HG02798 (cell line): ENCODE results near the gene CACNA1A.

Source experiments
- ATAC-seq: cut with Tn5 transposase; IDR thresholded peaks from one replicate; pipeline ENCODE4 v1.9.1; 2021; ENCODE audit warnings: mild to moderate bottlenecking; ENCODE audit not compliant: unreplicated experiment, poor library complexity

CACNA1A gene

GRCh38 chr19:13319526-13319925 is 186.8 kb downstream of the CACNA1A start:
- no peak for ATAC-seq

GRCh38 chr19:13318190-13318589 is 188.1 kb downstream of the CACNA1A start:
- ATAC-seq: no peak

DNA sequence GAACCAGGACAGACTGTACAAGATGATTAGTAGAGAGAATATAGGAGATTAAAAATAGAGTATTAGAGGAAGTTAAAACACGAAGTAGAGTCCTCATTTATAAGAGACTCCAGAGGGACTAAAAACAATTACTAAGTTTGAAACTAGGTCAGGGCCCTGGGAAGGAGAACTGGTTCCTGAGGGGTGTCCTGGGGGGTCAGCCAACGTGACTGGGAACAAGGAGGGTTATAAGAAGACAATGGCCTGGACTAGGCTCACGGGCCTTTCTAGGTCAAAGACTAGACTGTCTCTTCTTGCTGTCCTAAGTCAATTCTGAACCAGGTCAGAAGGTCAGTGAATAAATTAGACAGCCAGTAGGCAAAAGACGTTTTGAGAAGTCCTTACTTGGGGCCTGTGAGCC is 190.8 kb downstream of the CACNA1A start:
- ATAC-seq: no peak

DNA sequence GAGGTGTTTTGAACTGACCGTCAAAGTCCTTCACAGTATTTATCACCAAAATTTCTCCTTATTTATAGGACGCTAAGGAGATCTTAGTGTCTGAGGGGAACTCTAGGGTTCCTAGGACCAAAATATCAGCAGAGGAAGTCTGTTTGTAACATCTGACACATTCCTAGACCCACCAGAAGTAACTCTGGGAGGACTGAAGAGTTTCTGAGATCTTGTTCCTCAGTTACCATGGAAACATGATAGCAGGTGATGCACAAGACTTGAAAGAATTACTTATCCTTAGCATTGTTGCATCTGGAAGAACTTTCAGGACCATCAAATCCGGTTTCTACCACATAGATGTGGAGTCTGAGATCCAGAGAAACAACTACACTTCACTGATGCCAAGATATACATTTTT is 191.5 kb downstream of the CACNA1A start:
- ATAC-seq: no peak

- no peak for ATAC-seq
Measured at GRCh38 chr19:13313875-13314274, 192.4 kb downstream of the CACNA1A start.

DNA sequence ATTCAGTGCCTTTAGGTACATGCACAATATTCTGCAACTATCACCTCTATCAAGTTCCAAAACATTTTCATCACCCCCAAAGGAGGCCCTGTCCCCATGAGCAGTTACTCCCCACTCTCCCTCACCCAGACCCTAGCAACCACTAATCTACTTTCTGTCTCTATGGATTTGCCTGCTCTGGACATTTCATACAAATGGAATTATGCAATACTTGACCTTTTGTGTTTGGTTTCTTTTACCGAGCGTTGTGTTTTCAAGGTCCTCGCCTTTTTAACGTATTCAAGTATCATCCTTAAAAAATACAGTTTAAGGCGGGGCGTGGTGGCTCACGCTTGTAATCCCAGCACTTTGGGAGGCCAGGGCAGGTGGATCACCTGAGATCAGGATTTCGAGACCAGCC is 196.4 kb downstream of the CACNA1A start:
- ATAC-seq: no peak

GRCh38 chr19:13303381-13304129 is 202.7 kb downstream of the CACNA1A start:
- ATAC-seq: no peak

DNA sequence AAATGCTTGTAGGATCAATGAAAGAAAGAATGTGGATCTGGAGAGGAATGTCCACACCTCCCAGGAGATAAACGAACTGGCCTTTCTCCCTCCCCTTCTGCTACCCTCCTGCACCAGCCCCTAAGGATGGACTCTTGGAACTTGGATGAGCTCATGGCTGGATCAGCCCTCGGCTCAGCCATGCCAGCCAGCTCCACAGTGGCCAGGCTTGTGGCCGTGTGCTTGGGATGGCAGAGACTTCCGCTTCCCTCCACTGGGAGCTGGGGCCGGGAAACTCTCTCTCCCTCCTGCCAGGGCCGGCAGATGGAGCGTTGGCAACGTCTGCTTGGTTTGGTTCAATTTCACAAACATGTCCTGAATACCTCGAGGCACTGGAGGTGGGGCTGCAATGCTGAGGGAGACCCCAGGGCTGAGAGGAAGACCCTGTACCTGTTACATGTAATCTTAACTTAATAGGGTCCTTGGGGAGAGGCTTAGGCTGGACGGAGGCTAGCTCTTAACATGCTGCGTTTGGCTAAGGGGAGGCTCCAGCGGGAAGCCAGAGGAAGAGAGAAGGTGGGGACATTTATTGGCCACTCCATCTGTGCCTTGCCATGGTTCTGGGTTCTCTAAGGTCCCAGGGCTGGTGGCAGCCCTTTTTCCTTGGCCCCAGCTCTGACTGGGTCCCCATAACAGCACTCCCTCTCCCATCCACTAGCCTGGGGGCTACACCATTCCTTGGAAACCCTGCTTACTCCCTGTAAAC is 203.6 kb downstream of the CACNA1A start:
- ATAC-seq: no peak

DNA sequence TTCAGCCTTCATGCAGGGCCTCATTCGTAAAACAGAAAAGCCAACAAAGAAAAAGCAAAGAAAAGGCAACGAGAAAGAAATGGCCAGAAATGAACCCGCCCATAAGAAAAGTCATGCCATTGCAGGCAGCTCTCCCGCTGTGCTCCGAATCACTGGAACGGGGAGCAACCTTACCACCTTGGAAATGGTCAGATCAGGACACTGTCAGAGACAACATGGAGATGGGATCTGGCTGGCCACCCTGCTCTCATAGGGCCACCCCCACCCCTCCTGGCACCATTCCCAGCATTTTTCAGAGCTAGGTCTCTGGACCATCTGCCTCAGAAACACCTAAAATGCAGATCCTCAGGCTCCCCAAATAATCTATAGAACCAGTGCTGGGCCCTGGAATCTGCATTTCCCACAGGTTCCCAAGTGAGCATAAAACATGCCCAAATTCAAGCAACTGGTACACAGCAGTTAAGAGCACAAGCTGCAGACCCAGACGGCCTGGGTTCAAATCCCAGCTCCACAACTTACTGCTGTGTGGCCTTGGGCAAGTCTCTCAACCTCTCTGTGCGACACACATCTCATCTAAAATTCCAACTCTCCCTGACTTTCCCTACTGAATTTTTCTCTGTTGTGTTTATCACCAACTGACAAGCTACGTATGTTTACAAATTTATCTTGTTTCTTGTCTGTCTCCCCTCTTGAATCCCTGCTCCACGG is 204.5 kb downstream of the CACNA1A start:
- no peak for ATAC-seq

GRCh38 chr19:13300421-13301030 is 205.8 kb downstream of the CACNA1A start:
- ATAC-seq: no peak

DNA sequence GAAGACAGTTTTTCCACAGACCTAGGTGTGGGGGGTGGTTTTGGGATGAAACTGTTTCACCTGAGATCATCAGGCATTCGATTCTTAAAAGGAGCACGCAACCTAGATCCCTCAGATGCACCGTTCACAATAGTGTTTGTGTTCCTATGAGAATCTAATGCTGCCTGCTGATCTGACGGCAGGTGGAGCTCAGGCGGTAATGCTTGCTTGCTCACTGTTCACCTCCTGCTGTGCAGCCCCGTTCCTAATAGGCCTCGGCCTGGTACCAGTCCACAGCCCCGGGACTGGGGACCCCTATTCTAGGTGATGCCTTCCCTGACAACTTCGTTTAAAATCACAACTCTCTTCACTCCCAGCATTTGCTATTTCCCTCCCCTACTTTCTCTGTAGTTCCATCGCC is 206.4 kb downstream of the CACNA1A start:
- no peak for ATAC-seq

DNA sequence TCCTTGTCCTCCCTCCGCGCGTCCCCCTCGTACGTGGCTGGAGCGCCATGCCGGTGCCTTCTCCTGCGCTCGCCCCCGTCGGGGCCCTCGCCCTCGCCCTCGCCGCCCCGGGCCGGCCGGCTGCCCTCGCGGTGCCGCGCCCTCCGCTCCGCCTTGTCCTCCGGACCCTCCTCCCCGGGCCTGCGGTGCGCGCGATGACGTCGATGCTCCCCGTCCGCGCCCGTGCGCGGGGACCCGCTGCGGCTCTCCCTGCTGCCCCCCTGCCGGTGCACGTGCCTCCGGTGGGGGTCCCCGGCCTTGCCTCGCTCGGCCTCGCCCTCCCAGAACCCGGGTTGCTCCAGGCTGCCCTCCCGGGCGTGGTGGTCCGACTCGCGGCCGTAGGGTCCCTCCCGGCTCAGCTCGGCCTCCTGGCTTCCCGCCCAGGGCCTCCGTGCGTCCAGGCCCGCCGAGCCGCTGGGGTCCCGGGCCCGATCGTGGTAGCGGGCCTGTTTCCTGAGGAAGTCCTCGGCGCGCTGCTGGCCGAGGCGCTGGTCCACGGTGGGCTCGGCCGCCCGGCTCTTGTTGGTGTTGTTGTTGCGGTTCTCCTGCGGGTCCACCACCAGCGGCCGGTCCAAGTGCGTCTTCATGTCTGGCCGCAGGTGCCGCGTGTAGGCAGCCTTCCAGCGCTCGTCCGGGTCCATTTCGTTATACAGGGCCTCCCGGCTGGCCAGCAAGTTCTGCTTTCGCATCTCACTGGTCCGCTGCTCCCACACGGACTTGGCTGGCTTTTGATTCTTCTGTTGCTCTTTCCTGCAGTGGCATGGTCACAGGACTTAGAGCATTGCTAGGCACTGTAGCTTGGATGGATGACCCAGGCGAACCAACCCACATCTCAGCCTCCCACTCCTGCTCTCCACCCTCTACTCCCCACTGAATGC is 207.5 kb downstream of the CACNA1A start:
- ATAC-seq: no peak

- no peak for ATAC-seq
Measured at GRCh38 chr19:13297023-13297422, 209.3 kb downstream of the CACNA1A start.

DNA sequence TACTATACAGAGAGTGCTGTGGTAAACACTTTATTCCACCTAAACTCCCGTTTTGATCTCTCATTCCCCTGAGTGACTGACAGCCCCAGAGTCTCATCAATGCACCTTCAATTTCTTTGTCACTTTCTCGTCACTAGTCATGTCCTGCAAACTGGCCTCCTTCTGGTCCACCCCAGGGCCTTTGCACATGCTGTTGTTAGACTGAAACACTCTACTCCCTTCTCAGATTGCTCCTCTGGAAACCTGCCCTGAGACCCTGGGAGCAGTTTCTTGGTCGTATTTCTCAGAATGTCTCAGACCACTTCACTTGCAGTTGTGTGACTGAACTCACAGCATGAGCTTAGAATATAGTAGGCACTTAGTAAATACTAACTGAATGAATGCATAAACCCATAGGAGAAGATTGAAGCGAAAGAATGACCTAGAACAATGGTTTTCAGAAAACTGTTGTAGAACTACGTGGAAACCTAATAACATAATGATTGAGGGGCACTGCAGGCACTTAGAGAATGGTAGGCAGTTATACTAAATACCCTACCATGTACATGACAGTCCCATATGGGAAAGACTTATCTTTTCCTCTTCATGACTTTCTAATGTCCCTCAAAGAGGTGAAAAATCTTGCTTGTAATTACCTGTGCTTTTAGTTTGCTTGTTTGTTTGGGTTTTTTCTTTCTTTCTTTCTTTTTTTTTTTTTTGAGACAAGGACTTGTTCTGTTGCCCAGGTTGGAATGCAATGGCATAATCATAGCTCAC is 211.3 kb downstream of the CACNA1A start:
- ATAC-seq: no peak

DNA sequence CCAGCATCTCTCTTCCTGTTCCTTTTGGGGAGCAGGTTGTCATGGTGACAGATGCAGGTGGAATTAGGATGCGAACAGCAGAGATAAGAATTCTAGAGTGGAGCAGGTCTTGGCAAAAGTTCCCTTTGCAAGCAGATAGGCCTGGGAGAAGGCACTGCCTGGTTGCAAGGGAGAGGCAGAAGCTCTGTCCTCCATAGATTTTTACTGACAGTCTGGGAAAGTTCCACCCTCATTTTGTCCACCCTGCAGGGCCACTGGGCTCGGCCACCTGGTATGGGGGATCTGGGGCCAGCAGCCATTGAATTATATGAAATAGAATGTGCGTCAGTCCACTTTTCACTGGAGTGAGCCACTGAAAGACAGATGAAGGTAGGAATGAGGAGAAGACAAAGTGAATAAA is 214.4 kb downstream of the CACNA1A start:
- ATAC-seq: no peak

GRCh38 chr19:13290741-13291140 is 215.5 kb downstream of the CACNA1A start:
- ATAC-seq: no peak

DNA sequence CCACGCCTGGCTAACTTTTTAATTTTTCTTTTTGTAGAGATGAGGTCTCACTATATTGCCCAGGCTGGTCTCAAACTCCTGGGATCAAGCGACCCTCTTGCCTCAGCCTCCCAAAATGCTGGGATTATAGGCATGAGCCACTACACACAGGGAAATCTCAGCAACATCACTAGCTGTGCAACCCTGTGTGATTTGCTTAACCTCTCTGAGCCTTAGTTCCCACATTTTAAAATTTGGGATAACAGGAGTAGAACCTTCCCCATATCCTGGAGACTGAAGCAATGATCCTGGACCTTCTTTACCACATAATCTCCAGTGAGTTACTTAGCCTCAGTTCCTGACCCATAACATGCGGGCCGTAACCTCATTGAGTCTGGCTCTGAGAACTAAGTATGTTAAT is 217.0 kb downstream of the CACNA1A start:
- no peak for ATAC-seq

- no peak for ATAC-seq
Measured at GRCh38 chr19:13286195-13286985, 219.9 kb downstream of the CACNA1A start.
